GM12891 (cell line): ENCODE measurements around the gene BABAM2.

ENCODE experiments used
- POLR2A ChIP-seq: IDR thresholded peaks from 2 replicates; pipeline ENCODE4 v1.6.1; 2011; ENCODE audit warnings: low read depth, low read length, control low read depth
- POLR2AphosphoS5 ChIP-seq: IDR thresholded peaks from 2 replicates; pipeline ENCODE4 v1.6.1; 2011; ENCODE audit warnings: low read depth, low read length, control low read depth

DNA sequence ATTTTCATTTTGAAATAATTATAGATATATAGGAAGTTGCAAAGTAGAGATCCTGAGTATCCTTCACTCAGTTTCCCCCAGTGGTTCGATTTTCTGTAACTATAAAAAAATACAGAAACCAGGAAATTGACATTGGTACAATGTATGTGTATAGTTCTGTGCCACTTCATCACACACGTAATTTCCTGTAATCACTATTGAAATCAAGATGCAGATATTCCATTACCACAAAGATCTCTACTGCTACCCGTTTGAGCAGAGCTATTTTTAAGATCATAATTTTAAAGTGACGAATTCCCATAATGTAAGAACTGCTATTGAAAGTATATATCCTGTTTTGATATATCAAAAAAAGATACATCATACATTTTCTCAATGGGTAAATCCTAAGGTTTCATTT is 142.3 kb downstream of the BABAM2 start:
- TF ChIP-seq POLR2A (no peak), POLR2AphosphoS5 (no peak)
